ENCODE data around the gene WDR54.

WDR54 gene

GRCh38 chr2:74384051-74384450, 37.5 kb upstream of the WDR54 start:
- no peak overlapping the region for H3K4me3 ChIP-seq (ENCODE audit: low read depth, low read length)
- TF ChIP-seq MYC (IDR thresholded peaks at IDR 0.05; ENCODE audit: low read depth, low read length), result no peak
- no peak for TF ChIP-seq MAX (IDR thresholded peaks at IDR 0.05; ENCODE audit: low read depth, low read length)
- TF ChIP-seq, protein P1, sequence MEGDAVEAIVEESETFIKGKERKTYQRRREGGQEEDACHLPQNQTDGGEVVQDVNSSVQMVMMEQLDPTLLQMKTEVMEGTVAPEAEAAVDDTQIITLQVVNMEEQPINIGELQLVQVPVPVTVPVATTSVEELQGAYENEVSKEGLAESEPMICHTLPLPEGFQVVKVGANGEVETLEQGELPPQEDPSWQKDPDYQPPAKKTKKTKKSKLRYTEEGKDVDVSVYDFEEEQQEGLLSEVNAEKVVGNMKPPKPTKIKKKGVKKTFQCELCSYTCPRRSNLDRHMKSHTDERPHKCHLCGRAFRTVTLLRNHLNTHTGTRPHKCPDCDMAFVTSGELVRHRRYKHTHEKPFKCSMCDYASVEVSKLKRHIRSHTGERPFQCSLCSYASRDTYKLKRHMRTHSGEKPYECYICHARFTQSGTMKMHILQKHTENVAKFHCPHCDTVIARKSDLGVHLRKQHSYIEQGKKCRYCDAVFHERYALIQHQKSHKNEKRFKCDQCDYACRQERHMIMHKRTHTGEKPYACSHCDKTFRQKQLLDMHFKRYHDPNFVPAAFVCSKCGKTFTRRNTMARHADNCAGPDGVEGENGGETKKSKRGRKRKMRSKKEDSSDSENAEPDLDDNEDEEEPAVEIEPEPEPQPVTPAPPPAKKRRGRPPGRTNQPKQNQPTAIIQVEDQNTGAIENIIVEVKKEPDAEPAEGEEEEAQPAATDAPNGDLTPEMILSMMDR (IDR thresholded peaks at IDR 0.05; ENCODE audit: low read depth, low read length), result no peak
- no peak for TF ChIP-seq POLR2A (IDR thresholded peaks at IDR 0.05; ENCODE audit: extremely low read depth, insufficient read length)
- DNase-seq (ENCODE audit: low read depth), result no peak

DNA sequence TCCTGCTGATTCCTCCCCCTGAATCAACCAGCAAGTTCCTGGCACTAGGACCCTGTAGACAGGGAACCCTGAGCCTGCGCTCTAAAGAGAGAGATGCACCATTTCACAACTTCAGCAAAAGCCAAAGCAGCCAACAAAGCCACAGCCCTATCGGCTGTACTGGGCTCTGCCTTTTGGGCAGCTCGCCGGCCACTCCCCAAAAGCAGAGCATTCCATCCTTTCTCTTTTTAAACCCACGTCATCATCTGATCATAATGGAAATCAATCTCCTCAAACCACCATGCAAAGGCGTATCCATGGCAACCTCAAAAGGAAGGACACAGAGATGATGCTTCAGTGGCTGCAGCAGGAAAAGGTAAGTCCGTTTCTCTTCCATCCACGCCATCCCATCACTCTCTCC, 36.1 kb upstream of the WDR54 start:
- no peak overlapping the region for H3K4me3 ChIP-seq (ENCODE audit: low read depth, low read length)
- no peak for DNase-seq (ENCODE audit: low read depth)
- TF ChIP-seq, protein P1 (IDR thresholded peaks at IDR 0.05; ENCODE audit: low read depth, low read length), result no peak

DNA sequence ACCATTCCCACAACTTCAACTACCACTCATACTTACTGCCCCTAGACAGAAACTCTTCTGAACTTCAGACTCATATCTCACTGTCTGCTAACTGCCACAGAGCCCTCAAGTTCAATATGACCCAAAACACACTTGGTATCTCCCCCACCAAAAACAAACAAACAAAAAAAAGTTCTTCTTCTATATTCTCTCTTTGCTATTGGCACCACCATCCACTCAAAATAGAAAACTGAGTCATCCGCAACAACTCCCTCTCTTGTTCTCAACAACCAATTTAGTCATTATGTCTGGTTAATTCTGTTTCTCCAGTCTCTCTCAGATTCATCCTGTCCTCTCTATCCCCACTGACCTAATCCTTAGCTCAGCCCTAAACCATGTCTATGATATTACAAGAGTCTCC, 34.2 kb upstream of the WDR54 start:
- H3K4me3 ChIP-seq (ENCODE audit: low read depth, low read length), result no peak overlapping the region
- TF ChIP-seq, protein P1 (IDR thresholded peaks at IDR 0.05; ENCODE audit: low read depth, low read length), result no peak
- TF ChIP-seq MYC (IDR thresholded peaks at IDR 0.05; ENCODE audit: low read depth, low read length) (no peak), POLR2A (IDR thresholded peaks at IDR 0.05; ENCODE audit: extremely low read depth, insufficient read length) (no peak), MAX (IDR thresholded peaks at IDR 0.05; ENCODE audit: low read depth, low read length) (no peak)
- DNase-seq (ENCODE audit: low read depth), result no peak

DNA sequence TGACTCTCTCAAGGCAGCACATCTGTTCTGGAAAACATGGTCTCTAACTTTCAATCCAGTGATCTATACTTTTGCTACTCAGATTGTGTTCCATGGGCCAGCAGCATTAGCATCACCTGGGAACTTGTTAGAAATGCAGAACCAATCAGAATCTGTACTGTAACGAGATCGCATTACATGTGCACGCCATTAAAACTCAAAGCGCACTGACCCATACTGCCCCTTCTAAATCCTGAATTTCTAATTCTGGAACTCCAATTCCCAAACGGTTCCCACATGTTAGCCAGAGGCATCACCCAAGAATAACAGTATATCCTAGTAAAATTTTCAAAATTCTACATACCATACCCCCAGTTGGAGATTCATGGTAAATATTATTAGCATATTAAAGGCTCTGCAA, 30.9 kb upstream of the WDR54 start:
- peak overlapping the region; percentile 93 for H3K4me3 ChIP-seq (ENCODE audit: low read depth, low read length)
- no peak for TF ChIP-seq MAX (IDR thresholded peaks at IDR 0.05; ENCODE audit: low read depth, low read length)
- TF ChIP-seq POLR2A (IDR thresholded peaks at IDR 0.05; ENCODE audit: extremely low read depth, insufficient read length), result no peak
- no peak for TF ChIP-seq MYC (IDR thresholded peaks at IDR 0.05; ENCODE audit: low read depth, low read length)
- TF ChIP-seq, protein P1 (IDR thresholded peaks at IDR 0.05; ENCODE audit: low read depth, low read length), result no peak
- no peak for DNase-seq (ENCODE audit: low read depth)

DNA sequence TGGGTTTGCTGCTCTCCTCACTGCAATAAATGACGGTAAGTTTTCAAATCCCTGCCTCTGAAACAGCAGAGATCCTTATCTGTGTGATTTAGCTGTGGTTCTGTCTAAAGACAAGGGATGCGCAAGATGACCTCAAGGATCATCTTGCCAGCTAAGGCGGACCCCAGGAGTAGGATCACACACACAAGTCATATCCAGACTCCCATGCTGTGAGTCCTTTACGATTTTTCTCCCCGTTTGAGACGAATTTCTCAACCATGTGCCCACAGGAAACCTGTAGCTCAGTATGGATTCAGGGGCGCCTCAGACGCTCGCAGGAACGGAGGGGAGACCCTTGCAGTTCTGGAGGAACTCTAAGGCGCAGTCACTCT, 30.3 kb upstream of the WDR54 start:
- H3K4me3 ChIP-seq (ENCODE audit: low read depth, low read length), result peak overlapping the region; percentile 93
- no peak for DNase-seq (ENCODE audit: low read depth)
- TF ChIP-seq MAX (IDR thresholded peaks at IDR 0.05; ENCODE audit: low read depth, low read length) (0 out of 2 replicates have a peak, but pooled peaks have one; percentile 17), POLR2A (IDR thresholded peaks at IDR 0.05; ENCODE audit: extremely low read depth, insufficient read length) (no peak)

DNA sequence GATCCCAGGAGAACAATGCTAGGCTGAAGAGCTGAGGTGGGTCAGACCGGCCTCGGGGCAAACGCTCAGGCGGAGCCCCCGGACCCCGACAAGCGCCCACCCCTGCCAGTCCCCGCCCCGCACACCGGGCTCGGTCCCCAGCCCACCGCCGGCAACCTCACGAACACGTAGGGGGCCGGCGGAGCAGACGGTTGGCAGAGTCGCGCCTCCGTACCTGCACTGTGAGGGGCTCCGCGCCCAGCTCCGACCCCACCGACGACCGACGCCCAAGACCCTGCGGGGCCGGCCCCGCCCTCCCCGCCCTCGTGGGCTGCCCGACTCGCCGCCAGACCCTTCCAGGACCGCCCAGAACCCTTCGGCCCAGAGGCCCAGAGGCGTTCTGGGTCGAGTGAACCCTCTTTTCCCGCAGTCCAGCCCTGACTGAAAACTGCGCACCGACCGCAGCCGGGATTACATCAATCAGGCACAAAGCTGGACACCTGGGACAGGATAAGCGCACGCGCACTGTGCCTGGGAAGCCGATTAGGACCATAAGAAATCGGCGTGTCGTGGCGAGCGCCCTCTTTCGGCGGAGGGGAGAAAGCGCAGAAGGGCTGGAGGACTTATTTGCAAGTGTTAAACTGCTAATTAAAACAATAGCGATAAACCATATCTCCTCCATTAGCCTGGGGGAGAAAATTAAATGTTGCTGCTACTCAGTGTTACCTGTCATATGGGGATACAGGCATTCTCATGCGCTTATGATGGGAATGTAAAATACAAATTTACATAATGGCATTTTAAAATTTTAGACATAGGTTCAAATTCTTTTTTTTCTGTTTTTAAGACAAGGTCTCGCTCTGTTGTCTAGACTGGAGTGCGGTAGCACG, 29.7 kb upstream of the WDR54 start:
- peak overlapping the region; percentile 93 for H3K4me3 ChIP-seq (ENCODE audit: low read depth, low read length)
- DNase-seq (ENCODE audit: low read depth), result peak; percentile 96
- TF ChIP-seq POLR2A (IDR thresholded peaks at IDR 0.05; ENCODE audit: extremely low read depth, insufficient read length) (peak; percentile 36), MAX (IDR thresholded peaks at IDR 0.05; ENCODE audit: low read depth, low read length) (no peak; the same call in 1 of the 2 replicates), MYC (IDR thresholded peaks at IDR 0.05; ENCODE audit: low read depth, low read length) (peak; percentile 10; the same call in 1 of the 2 replicates)
- TF ChIP-seq, protein P1 (IDR thresholded peaks at IDR 0.05; ENCODE audit: low read depth, low read length), result peak; percentile 98

All from NB4 (cell line).